Endothelial cell of umbilical vein (primary cell): ENCODE results near the gene PPP3CA. TPM values are rescaled to one million over a fixed set of nuclear protein-coding genes. Genes with fewer than 3 reads are reported as not detected.

Experiments used
- BruUV-seq: library from RNA; stranded (reverse); fragments of 400-500 nt; replicated peaks from 2 replicates; lab custom pipeline; 2021; lab: Mats Ljungman, UMichigan
- CTCF ChIA-PET: fragments of 300-600, 350-600 bp; sonication (Branson Sonifier 250); formaldehyde crosslinking; loops from one replicate; lab custom pipeline; 2021; ENCODE audit warnings: antibody characterized with exemption, inconsistent platforms; lab: Charles Lee
- POLR2A ChIA-PET: fragments of 300-600, 350-600 bp; sonication (Branson Sonifier 250); formaldehyde crosslinking; loops from one replicate; lab custom pipeline; 2021; ENCODE audit warnings: antibody characterized with exemption, inconsistent platforms; lab: Charles Lee
- DNase-seq: peaks from one replicate; pipeline ENCODE4 v3.0.0-alpha.2; 2011; ENCODE audit warnings: low read depth, low spot score
- FAIRE-seq: peaks from 2 replicates; lab custom pipeline; 2011; peaks lifted over from hg19 to GRCh38; lab: Jason Lieb, UNC
- H2AFZ ChIP-seq: 2 replicates; pipeline ENCODE4 v1.6.0; 2012; ENCODE audit warnings: low read depth, low read length, control low read depth, inconsistent platforms
- H3K27ac ChIP-seq: 2 replicates; pipeline ENCODE4 v1.5.1; 2011; ENCODE audit warnings: low read depth, mild to moderate bottlenecking, control low read depth, low read length, moderate library complexity; ENCODE audit not compliant: insufficient read depth
- H3K27me3 ChIP-seq, 2 experiments: 2 replicates each; pipeline versions ENCODE4 v1.6.0 to v1.6.1; 2011; ENCODE audit warnings: low read length in 2 of 2, mixed read lengths in 1 of 2; ENCODE audit not compliant: control insufficient read depth in 2 of 2, insufficient read depth in 2 of 2
- H3K36me3 ChIP-seq, 2 experiments: 2 replicates in 1 of 2; 3 replicates in 1 of 2; pipeline ENCODE4 v1.5.1; 2011; ENCODE audit warnings: low read length in 2 of 2, mild to moderate bottlenecking in 1 of 2, moderate library complexity in 1 of 2; ENCODE audit not compliant: control insufficient read depth in 2 of 2, insufficient read depth in 2 of 2; ENCODE audit errors: extremely low read depth in 1 of 2
- H3K4me1 ChIP-seq: 3 replicates; pipeline ENCODE4 v1.5.1; 2011; ENCODE audit warnings: mild to moderate bottlenecking, low read length; ENCODE audit not compliant: control insufficient read depth, insufficient read depth; ENCODE audit errors: extremely low read depth
- H3K4me2 ChIP-seq: 2 replicates; pipeline ENCODE4 v1.6.1; 2011; ENCODE audit warnings: low read length, control low read depth, mixed read lengths; ENCODE audit not compliant: insufficient read depth
- H3K4me3 ChIP-seq, 3 experiments: fragments of 200-600 bp in 1 of 3; sonication (generic), shearing (Covaris generic) in 1 of 3; replicated peaks in 1 of 3; 2 replicates each; pipeline ENCODE4 v1.5.1; 2011 to 2016; ENCODE audit warnings: control low read depth in 3 of 3, low read length in 3 of 3, mild to moderate bottlenecking in 2 of 3, inconsistent platforms in 1 of 3, low read depth in 1 of 3, moderate library complexity in 1 of 3; ENCODE audit not compliant: insufficient read depth in 1 of 3
- H3K79me2 ChIP-seq: 2 replicates; pipeline ENCODE4 v1.6.0; 2012; ENCODE audit warnings: low read length, inconsistent platforms; ENCODE audit not compliant: control insufficient read depth, insufficient read depth
- H3K9ac ChIP-seq: replicated peaks from 2 replicates; pipeline ENCODE3; 2011; ENCODE audit warnings: low read length, control low read depth; ENCODE audit not compliant: insufficient read depth; ENCODE audit errors: extremely low read depth
- H3K9me1 ChIP-seq: replicated peaks from 3 replicates; pipeline ENCODE4 v1.6.0; 2011; ENCODE audit warnings: mild to moderate bottlenecking, low read length; ENCODE audit not compliant: control insufficient read depth, insufficient read depth; ENCODE audit errors: extremely low read depth
- H3K9me3 ChIP-seq: replicated peaks from 2 replicates; pipeline ENCODE4 v1.5.1; 2012; ENCODE audit warnings: low read length, inconsistent platforms; ENCODE audit not compliant: control insufficient read depth, insufficient read depth
- H4K20me1 ChIP-seq: replicated peaks from 2 replicates; pipeline ENCODE3; 2011; ENCODE audit warnings: mild to moderate bottlenecking, low read length; ENCODE audit not compliant: control insufficient read depth, insufficient read depth; ENCODE audit errors: extremely low read depth
- EZH2 ChIP-seq: IDR thresholded peaks from 2 replicates; pipeline ENCODE4 v1.6.1; 2012; ENCODE audit warnings: borderline replicate concordance, low read depth, mild to moderate bottlenecking, moderate library complexity, low read length, inconsistent platforms; ENCODE audit not compliant: severe bottlenecking
- FOS ChIP-seq: IDR thresholded peaks from 2 replicates; pipeline ENCODE4 v1.6.1; 2011; ENCODE audit warnings: mild to moderate bottlenecking, low read length, moderate library complexity, borderline replicate concordance; ENCODE audit not compliant: insufficient read depth
- GATA2 ChIP-seq: IDR thresholded peaks from 2 replicates; pipeline ENCODE4 v1.7.0; 2011; ENCODE audit warnings: low read depth, mild to moderate bottlenecking, moderate library complexity, mixed read lengths, low read length; ENCODE audit not compliant: insufficient read length, insufficient read depth
- JUN ChIP-seq: IDR thresholded peaks from 2 replicates; pipeline ENCODE4 v1.6.1; 2011; ENCODE audit warnings: borderline replicate concordance, low read depth; ENCODE audit not compliant: insufficient read length, insufficient read depth
- MYC ChIP-seq: IDR thresholded peaks from one replicate; pipeline ENCODE4 v1.6.1; 2011; ENCODE audit warnings: mild to moderate bottlenecking, low read depth, low read length
- POLR2A ChIP-seq: IDR thresholded peaks from 2 replicates; pipeline ENCODE4 v1.6.1; 2012; ENCODE audit warnings: low read depth, mild to moderate bottlenecking, control low read depth, low read length
- POLR2AphosphoS5 ChIP-seq: IDR thresholded peaks from 2 replicates; pipeline ENCODE4 v1.6.1; 2012; ENCODE audit warnings: low read depth, mild to moderate bottlenecking, control low read depth, low read length, moderate library complexity; ENCODE audit not compliant: insufficient read depth
- dilution Hi-C: fragments of 300-500 bp; cut with MboI; formaldehyde crosslinking; loops from one replicate; pipeline ENCODE4 v1.15.0; 2019; ENCODE audit warnings: low sequenced_read_pairs; ENCODE audit not compliant: extremely low pct_ligation_motif_present
- intact Hi-C: fragments of 100-400 bp; cut with micrococcal nuclease; formaldehyde crosslinking; loops from one replicate; pipeline ENCODE4 v1.10.0; 2022
- polyA plus RNA-seq, 4 experiments: library from polyadenylated mRNA; depleted of rRNA in 3 of 4; stranded (reverse) in 3 of 4; unstranded in 1 of 4; fragments of >200 nt; gene quantifications; 2 replicates each; pipeline versions ENCODE4 v1.2.1 to v1.2.3, GENCODE V29; 2011 to 2012; ENCODE audit warnings: missing spikeins in 1 of 4
- total RNA-seq: library from RNA; stranded (reverse); gene quantifications from 2 replicates; pipeline ENCODE4 v1.2.3, GENCODE V29; 2021
- TF ChIP-seq, protein P1 (sequence below): IDR thresholded peaks from 2 replicates; pipeline ENCODE4 v1.6.1; 2011; ENCODE audit not compliant: insufficient read depth, insufficient read length
- TF ChIP-seq, protein P2 (sequence below), 2 donors: IDR thresholded peaks; 1 replicate in 1 of 2; 2 replicates in 1 of 2; pipeline ENCODE4 v1.5.1; 2011; ENCODE audit warnings: low read length in 2 of 2, mild to moderate bottlenecking in 2 of 2, moderate library complexity in 2 of 2, control low read depth in 1 of 2, inconsistent platforms in 1 of 2, low read depth in 1 of 2; ENCODE audit not compliant: insufficient read depth in 1 of 2; ENCODE audit errors: extremely low read depth in 1 of 2

PPP3CA gene
- total and polyA plus RNA-seq, 2 donors (not counting 3 experiments of a cell fraction or from before 2014, with no cell fraction given): 7.0 to 43.3 TPM

DNA sequence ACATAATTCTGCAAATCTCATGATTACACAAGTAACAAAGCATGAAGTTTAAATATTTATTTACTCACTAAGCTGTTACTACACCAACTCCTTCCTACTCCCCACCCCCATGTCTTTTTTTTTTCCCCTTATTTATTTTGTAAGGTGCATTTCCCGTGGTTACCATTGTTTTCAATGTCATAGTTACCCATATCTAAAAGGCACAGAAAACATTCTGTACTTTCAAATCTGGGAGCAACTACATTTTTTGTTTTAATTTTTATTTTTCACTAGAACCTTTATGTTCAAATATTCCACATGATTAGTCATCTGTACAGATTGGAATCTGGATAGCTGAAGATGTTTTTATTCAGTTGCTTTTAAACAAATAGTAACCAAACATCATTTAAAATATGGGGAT lies 62.8 kb downstream of the PPP3CA start:
- dilution Hi-C loops (no loop called here), intact Hi-C loops (no loop called here)
- H3K9ac ChIP-seq: no peak overlapping the region
- H3K27me3 ChIP-seq: no peaks in the 10 kb centered on the region
- H3K4me3 ChIP-seq: no peak overlapping the region
- ChIA-PET POLR2A (no interaction called here), CTCF (no interaction called here)
- H3K4me2 ChIP-seq: no peak overlapping the region
- no peaks in the 10 kb centered on the region for H3K9me1 ChIP-seq
- no peak overlapping the region for H2AFZ ChIP-seq
- peaks cover 11% of the 10 kb centered on the region for H3K4me1 ChIP-seq
- no peaks in the 10 kb centered on the region for H3K79me2 ChIP-seq
- H3K36me3 ChIP-seq: no peaks in the 10 kb centered on the region
- TF ChIP-seq FOS (no peak), MYC (no peak), GATA2 (no peak), POLR2AphosphoS5 (no peak), JUN (no peak), POLR2A (no peak), EZH2 (no peak)
- TF ChIP-seq, protein P1, sequence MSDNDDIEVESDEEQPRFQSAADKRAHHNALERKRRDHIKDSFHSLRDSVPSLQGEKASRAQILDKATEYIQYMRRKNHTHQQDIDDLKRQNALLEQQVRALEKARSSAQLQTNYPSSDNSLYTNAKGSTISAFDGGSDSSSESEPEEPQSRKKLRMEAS: no peak
- TF ChIP-seq, protein P2, sequence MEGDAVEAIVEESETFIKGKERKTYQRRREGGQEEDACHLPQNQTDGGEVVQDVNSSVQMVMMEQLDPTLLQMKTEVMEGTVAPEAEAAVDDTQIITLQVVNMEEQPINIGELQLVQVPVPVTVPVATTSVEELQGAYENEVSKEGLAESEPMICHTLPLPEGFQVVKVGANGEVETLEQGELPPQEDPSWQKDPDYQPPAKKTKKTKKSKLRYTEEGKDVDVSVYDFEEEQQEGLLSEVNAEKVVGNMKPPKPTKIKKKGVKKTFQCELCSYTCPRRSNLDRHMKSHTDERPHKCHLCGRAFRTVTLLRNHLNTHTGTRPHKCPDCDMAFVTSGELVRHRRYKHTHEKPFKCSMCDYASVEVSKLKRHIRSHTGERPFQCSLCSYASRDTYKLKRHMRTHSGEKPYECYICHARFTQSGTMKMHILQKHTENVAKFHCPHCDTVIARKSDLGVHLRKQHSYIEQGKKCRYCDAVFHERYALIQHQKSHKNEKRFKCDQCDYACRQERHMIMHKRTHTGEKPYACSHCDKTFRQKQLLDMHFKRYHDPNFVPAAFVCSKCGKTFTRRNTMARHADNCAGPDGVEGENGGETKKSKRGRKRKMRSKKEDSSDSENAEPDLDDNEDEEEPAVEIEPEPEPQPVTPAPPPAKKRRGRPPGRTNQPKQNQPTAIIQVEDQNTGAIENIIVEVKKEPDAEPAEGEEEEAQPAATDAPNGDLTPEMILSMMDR (IDR thresholded peaks at IDR 0.05; ENCODE audit: extremely low read depth in 1 of 2, insufficient read depth in 1 of 2, low read depth in 1 of 2, low read length in 2 of 2): no peak
- peak; percentile 72 for DNase-seq
- FAIRE-seq: no peak
- H3K9me3 ChIP-seq: no peaks in the 10 kb centered on the region
- H4K20me1 ChIP-seq: peaks cover 5% of the 10 kb centered on the region
- BruUV-seq: no TSS peak
- no peak overlapping the region for H3K27ac ChIP-seq
